ENCODE results near the gene EEF1A2.

The EEF1A2 gene

GRCh38 chr20:63498960-63499337 is at the start of gene EEF1A2:
Gene EEF1A2 (minus strand): TSS chr20:63499083. CDS start chr20:63497763, 1,320 bp downstream.
- Histone ChIP-seq H3K4me2 (no peak within 1 kb of the TSS), H4K20me1 (ENCODE audit: insufficient read depth) (no peaks in the 10 kb centered on the region), H2AFZ (ENCODE audit: low read depth) (no peak within 1 kb of the TSS), H3K36me3 (ENCODE audit: insufficient read depth) (no peaks in the 10 kb centered on the region), H3K4me1 (ENCODE audit: low read depth, poor library complexity, severe bottlenecking) (peaks cover 3% of the 10 kb centered on the region), H3K9ac (no peak within 1 kb of the TSS), H3K27ac (no peak within 1 kb of the TSS), H3K27me3 (ENCODE audit: insufficient read depth, low read depth) (peaks cover 80% of the 10 kb centered on the region), H3K4me3 (IDR thresholded peaks at IDR 0.05; ENCODE audit: insufficient read depth, low read depth, low read length) (no peak within 1 kb of the TSS), H3K79me2 (ENCODE audit: insufficient read depth, low read depth) (no peaks in the 10 kb centered on the region)
- no peak for TF ChIP-seq CTCF (conservative IDR thresholded peaks at IDR 0.05; ENCODE audit: low read depth, low read length)

GRCh38 chr20:63548542-63548941 is 49.7 kb upstream of the EEF1A2 start:
- Histone ChIP-seq H3K4me3 (IDR thresholded peaks at IDR 0.05; ENCODE audit: insufficient read depth, low read depth, low read length) (no peak overlapping the region), H3K27ac (no peak overlapping the region), H2AFZ (ENCODE audit: low read depth) (no peak overlapping the region), H3K36me3 (ENCODE audit: insufficient read depth) (no peaks in the 10 kb centered on the region), H3K4me2 (no peak overlapping the region), H3K79me2 (ENCODE audit: insufficient read depth, low read depth) (no peaks in the 10 kb centered on the region), H3K27me3 (ENCODE audit: insufficient read depth, low read depth) (peaks cover 91% of the 10 kb centered on the region), H4K20me1 (ENCODE audit: insufficient read depth) (no peaks in the 10 kb centered on the region), H3K9ac (no peak overlapping the region), H3K4me1 (ENCODE audit: low read depth, poor library complexity, severe bottlenecking) (peaks cover 11% of the 10 kb centered on the region)
- no peak for TF ChIP-seq CTCF (conservative IDR thresholded peaks at IDR 0.05; ENCODE audit: low read depth, low read length)

- peaks cover 94% of the 10 kb centered on the region for H3K27me3 ChIP-seq (ENCODE audit: insufficient read depth, low read depth)
- no peak within 1 kb of the TSS for H3K4me2 ChIP-seq
- no peak within 1 kb of the TSS for H3K27ac ChIP-seq
- H3K79me2 ChIP-seq (ENCODE audit: insufficient read depth, low read depth): no peaks in the 10 kb centered on the region
- H3K4me3 ChIP-seq (IDR thresholded peaks at IDR 0.05; ENCODE audit: insufficient read depth, low read depth, low read length): no peak within 1 kb of the TSS
- H3K4me1 ChIP-seq (ENCODE audit: low read depth, poor library complexity, severe bottlenecking): peaks cover 6% of the 10 kb centered on the region
- no peak within 1 kb of the TSS for H2AFZ ChIP-seq (ENCODE audit: low read depth)
- H3K9ac ChIP-seq: no peak within 1 kb of the TSS
- no peaks in the 10 kb centered on the region for H3K36me3 ChIP-seq (ENCODE audit: insufficient read depth)
- no peaks in the 10 kb centered on the region for H4K20me1 ChIP-seq (ENCODE audit: insufficient read depth)
- no peak for TF ChIP-seq CTCF (conservative IDR thresholded peaks at IDR 0.05; ENCODE audit: low read depth, low read length)
These were observed 49.0 kb upstream of the EEF1A2 start, which contains the start of gene SRMS for GRCh38 chr20:63547725-63548480. Gene SRMS (minus strand): TSS chr20:63547749. CDS start chr20:63547463, 286 bp downstream.

GRCh38 chr20:63546956-63547724 is 48.3 kb upstream of the EEF1A2 start:
- no peak for TF ChIP-seq CTCF (conservative IDR thresholded peaks at IDR 0.05; ENCODE audit: low read depth, low read length)
- H3K4me1 ChIP-seq (ENCODE audit: low read depth, poor library complexity, severe bottlenecking): no peaks in the 10 kb centered on the region
- H3K27me3 ChIP-seq (ENCODE audit: insufficient read depth, low read depth): peaks cover 93% of the 10 kb centered on the region

More at GRCh38 chr20:63546956-63547724, 48.3 kb upstream of the EEF1A2 start:
- Histone ChIP-seq H3K27ac (no peak overlapping the region), H2AFZ (ENCODE audit: low read depth) (no peak overlapping the region), H3K36me3 (ENCODE audit: insufficient read depth) (no peaks in the 10 kb centered on the region), H4K20me1 (ENCODE audit: insufficient read depth) (no peaks in the 10 kb centered on the region), H3K9ac (no peak overlapping the region), H3K4me2 (no peak overlapping the region), H3K4me3 (IDR thresholded peaks at IDR 0.05; ENCODE audit: insufficient read depth, low read depth, low read length) (no peak overlapping the region), H3K79me2 (ENCODE audit: insufficient read depth, low read depth) (no peaks in the 10 kb centered on the region)

Measured in KMS-11 (cell line).